ENCODE results near the gene SPATA9.
"Not testable (repeated sequence)": the region's sequence is repeated elsewhere in the genome, so short reads cannot be mapped to it uniquely, and the experiment has no call there.

Gene SPATA9

DNA sequence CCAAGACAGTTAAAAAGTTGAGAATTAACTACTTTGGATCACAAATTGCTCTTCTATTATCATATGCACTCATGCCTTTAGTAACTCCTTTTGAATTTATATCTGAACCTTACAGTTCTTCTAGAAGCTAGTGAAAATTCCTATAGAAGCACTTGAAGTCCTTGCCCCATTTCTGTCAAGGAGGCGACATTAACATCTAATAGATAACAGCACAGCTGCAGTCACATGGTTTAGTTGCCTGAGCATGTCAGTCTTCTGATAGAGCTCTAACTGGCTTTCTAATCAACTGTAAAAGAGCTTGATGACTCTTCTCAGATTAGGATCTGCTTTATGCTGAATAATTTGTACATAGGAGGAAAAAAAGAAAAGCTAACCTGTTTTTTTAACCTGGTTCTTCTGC, 27.2 kb downstream of the SPATA9 start:
- Mint-ChIP-seq H3K4me3 (no peak overlapping the region), H3K27ac (no peak overlapping the region), H3K4me1 (ENCODE audit: low read depth in 2 of 2) (no peaks in the 10 kb centered on the region), H3K9me3 (no peaks in the 10 kb centered on the region), H3K27me3 (no peaks in the 10 kb centered on the region), H3K36me3 (ENCODE audit: insufficient read depth) (peaks cover 3% of the 10 kb centered on the region)
- DNase-seq (no peak), ATAC-seq (replicated peaks) (no peak)

DNA sequence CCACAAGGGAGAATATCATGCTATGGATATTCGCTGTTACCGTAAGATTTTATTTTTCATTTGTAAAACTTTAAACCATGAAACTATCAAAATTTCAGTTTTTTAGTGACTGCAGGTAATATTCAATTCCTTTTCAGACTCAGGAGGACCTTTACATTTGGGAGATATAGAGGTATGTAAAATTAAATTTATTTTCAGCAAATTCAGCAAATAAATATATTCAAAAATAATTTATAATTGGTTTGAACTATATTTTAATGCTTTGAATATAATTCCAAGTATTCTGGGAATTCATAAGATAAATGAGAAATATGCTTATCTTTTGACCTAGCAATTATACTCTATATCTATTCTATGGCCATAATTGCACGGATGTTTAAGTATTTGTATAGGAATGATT, 28.6 kb downstream of the SPATA9 start:
- Mint-ChIP-seq H3K9me3 (no peaks in the 10 kb centered on the region), H3K27me3 (no peaks in the 10 kb centered on the region), H3K4me1 (ENCODE audit: low read depth in 2 of 2) (no peaks in the 10 kb centered on the region), H3K36me3 (ENCODE audit: insufficient read depth) (peaks cover 3% of the 10 kb centered on the region), H3K4me3 (no peak overlapping the region), H3K27ac (no peak overlapping the region)
- DNase-seq (no peak), ATAC-seq (replicated peaks) (no peak)

DNA sequence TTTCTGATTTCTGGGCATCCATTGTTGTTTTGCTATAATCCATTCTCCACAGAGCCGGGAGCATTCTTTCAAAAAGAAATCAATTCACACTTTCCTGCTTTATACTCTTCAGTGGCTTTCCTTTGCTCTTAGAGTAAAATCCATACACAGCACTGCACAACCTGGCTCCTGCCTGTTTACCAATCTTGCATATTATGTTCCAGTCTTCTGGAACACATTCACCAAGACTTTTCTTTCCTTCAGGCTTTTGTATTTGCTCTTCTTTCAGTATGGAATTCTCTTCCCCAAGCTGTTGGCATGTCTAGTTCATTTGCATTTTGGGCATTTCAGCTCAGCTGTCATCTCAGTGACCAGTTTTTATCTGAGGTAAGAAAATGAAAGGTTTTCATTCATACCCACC, 29.9 kb downstream of the SPATA9 start:
- Mint-ChIP-seq H3K27me3 (no peaks in the 10 kb centered on the region), H3K27ac (no peak overlapping the region), H3K36me3 (ENCODE audit: insufficient read depth) (peaks cover 3% of the 10 kb centered on the region), H3K4me3 (no peak overlapping the region), H3K9me3 (no peaks in the 10 kb centered on the region), H3K4me1 (ENCODE audit: low read depth in 2 of 2) (no peaks in the 10 kb centered on the region)
- ATAC-seq (replicated peaks): no peak
- no peak for DNase-seq

DNA sequence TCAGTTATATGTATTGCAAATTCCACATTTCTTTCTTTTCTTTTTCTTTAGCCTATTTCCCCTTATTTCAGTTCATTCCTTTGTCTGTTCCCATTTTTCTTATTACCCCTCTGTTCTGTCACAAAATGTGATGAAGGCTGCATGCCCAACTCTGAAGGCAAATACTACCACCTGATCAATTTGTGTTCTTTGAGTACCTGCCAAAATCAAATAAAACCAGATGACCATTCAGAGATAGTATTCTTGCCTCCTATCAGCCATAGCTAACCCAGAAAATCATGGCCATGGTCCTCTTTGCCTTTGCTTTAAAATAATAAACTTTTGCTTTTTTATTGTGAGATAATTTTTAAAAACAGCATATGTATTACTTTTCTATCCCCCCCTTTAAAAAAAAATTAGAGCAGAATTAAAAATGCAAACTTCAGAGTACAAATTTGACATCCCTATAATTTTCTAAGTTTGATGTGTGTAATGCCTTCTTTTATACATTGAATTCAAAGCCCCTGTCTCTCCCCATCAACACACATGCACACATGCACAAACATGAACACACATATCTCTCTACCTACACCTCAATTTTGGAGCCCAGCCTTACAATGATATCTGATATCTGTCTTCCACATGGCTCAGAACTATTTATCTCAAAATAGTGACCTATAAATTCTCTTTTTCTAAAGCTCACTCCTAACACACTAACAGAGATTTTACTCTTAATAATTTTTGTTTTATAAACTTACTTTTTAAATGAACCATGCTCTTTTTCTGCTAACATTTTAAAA, 32.8 kb downstream of the SPATA9 start:
- no peaks in the 10 kb centered on the region for H3K27me3 Mint-ChIP-seq
- peaks cover 3 to 4% of the 10 kb centered on the region in 2 donors for H3K4me1 Mint-ChIP-seq (ENCODE audit: low read depth in 2 of 2)
- DNase-seq (no peak), ATAC-seq (replicated peaks) (no peak)
- H3K4me3 Mint-ChIP-seq: no peak overlapping the region
- no peaks in the 10 kb centered on the region for H3K9me3 Mint-ChIP-seq
- H3K27ac Mint-ChIP-seq: no peak overlapping the region
- peaks cover 13% of the 10 kb centered on the region for H3K36me3 Mint-ChIP-seq (ENCODE audit: insufficient read depth)

DNA sequence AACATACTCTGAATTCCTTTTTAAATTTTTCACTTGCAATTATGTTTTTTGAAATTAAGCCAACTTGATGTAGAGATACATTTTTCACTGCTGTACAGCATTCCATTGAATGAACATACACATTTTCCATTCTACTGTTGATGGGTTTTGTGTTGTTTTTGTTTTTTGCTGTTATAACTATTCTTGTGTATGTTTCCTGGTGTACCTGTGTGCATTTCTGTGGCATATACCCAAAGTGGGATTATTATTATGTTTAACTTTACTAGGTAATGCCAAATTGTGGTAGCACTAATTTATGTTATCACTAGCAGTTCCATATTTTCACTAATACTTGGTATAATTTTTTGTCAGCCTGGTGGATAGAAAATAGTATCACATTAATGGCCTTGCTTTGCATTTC, 33.5 kb downstream of the SPATA9 start:
- Mint-ChIP-seq H3K27me3 (no peaks in the 10 kb centered on the region), H3K4me1 (ENCODE audit: low read depth in 2 of 2) (peaks cover 4 to 5% of the 10 kb centered on the region in 2 donors), H3K9me3 (no peaks in the 10 kb centered on the region), H3K4me3 (no peak overlapping the region), H3K36me3 (ENCODE audit: insufficient read depth) (peaks cover 13% of the 10 kb centered on the region), H3K27ac (no peak overlapping the region)
- ATAC-seq (replicated peaks): no peak
- no peak for DNase-seq

DNA sequence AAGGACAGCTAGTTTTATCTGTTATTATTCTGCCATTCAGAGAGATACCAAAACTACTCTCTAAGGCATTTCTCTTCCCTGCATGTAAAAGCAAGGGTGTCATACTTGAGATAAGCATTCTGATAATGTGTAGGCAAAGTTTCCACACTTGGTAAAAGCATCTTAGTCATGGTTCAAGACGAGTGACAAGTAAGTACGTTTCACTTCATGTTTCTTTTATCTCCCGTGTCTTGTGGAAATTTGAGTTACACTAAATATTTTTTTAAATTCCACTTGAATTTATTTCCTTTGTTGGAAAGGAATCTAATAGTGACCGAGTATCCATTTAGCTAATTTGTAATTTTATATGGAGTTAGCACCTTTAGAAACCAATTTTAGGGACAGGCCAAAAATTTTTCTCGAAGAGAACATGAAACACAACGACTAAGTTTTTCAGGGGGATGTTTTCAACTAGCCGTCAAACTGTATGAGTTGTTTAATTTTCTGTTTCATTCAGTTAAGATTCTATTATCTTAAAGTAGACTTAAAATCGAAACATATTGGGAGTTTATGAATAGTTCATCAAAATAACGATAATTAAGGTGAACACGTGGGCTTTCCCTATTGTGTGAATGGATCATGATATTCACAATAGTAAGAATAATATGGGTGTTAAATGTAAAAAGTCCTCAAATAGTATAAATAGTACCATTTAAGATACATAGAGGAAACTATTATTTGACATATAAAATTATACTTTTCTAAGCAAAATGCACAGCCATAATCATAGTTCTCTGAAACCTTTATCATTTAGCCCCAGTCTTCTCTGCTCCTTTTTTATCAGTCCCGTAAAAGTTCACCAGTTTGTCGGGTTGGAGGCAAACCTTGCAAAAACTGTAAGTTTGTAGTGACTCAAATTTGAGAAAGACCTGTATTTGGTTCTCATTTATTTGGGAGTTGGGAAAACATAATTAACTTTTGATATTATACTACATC, 34.6 kb downstream of the SPATA9 start:
- H3K4me1 Mint-ChIP-seq (ENCODE audit: low read depth in 2 of 2): peaks cover 4 to 8% of the 10 kb centered on the region in 2 donors

DNA sequence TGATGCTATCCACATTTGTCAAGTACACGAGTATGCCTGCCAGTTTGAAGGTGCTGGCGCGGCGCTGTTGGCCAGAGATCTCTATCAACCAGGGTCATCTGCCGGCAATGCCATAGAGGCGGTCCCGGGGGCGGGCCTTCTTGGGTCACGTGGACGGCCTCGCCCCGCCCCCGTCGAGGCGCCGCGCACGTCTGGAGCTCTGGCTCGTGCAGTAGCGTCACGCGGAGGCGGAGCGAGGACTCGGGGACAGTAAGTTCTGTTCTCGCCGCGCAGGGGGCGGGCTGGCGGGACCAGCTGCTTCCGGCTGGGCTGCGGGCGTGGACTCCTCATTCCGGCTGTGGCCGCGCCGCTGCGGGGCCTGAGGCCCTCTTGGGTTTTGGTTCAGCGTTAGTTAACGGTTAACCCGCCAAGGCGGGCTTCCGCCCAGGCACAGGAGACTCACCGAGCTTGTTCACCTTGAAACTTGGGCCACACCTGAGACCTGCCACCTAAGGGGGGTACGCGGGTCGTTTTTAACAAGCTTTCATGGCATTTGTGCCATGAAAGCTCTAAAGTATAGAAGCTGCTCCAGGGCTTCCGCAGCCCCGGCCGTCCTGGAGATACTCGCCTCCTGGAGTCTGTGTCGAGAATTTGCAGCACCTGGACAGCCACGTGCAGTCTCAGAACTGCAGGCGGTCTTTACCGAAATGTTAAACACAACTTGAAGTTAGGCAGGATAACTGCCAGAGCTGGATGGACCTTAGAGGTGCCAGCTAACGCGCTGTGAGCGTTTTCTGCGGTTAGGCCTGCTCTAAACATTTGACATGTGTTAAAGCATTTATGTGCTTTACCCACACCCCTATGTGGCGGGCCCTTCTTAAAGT, 36.0 kb downstream of the SPATA9 start, which contains the start of gene RFESD:
Gene RFESD, plus strand, starts transcription at position 209 of the 863 bp plus-strand sequence. CDS start 5,495 bp downstream, outside the sequence.
- Mint-ChIP-seq H3K9me3 (no peaks in the 10 kb centered on the region), H3K4me3 (peak within 1 kb of the TSS; percentile 80 to 85), H3K27me3 (no peaks in the 10 kb centered on the region), H3K4me1 (ENCODE audit: low read depth in 2 of 2) (peaks cover 4 to 8% of the 10 kb centered on the region in 2 donors), H3K36me3 (ENCODE audit: insufficient read depth) (peaks cover 10% of the 10 kb centered on the region), H3K27ac (peak within 1 kb of the TSS; percentile 90 to 92)
- ATAC-seq (replicated peaks) (peak; percentile 93), DNase-seq (peak; percentile 89 to 95 (median 95))

More for the DNA sequence above, 34.6 kb downstream of the SPATA9 start:
- no peak for DNase-seq
- Mint-ChIP-seq H3K27me3 (no peaks in the 10 kb centered on the region), H3K36me3 (ENCODE audit: insufficient read depth) (peaks cover 10% of the 10 kb centered on the region), H3K9me3 (no peaks in the 10 kb centered on the region), H3K27ac (peak overlapping the region in 1 of 2 donors; percentile 62), H3K4me3 (peak overlapping the region in 1 of 2 donors; percentile 80)
- ATAC-seq (replicated peaks): no peak

DNA sequence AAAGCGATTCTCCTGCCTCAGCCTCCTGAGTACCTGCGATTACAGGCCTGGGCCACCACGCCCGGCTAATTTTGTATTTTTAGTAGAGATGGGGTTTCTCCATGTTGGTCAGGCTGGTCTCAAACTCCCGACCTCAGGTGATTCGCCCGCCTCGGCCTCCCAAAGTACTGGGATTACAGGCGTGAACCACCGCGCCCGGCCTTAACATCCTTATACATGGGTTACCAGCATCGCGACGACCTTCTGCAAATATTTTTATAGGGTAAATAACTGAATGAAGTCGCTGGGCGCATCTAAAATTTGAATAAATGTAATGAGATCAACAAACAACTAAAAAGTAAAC, 36.6 kb downstream of the SPATA9 start:
- not testable (repeated sequence) for H3K4me1 Mint-ChIP-seq (ENCODE audit: low read depth in 2 of 2); DNase-seq; ATAC-seq (replicated peaks); H3K36me3 Mint-ChIP-seq (ENCODE audit: insufficient read depth); H3K27me3 Mint-ChIP-seq; H3K9me3 Mint-ChIP-seq
- H3K27ac Mint-ChIP-seq: peak overlapping the region; percentile 90 to 92
- H3K4me3 Mint-ChIP-seq: peak overlapping the region; percentile 80 to 85

DNA sequence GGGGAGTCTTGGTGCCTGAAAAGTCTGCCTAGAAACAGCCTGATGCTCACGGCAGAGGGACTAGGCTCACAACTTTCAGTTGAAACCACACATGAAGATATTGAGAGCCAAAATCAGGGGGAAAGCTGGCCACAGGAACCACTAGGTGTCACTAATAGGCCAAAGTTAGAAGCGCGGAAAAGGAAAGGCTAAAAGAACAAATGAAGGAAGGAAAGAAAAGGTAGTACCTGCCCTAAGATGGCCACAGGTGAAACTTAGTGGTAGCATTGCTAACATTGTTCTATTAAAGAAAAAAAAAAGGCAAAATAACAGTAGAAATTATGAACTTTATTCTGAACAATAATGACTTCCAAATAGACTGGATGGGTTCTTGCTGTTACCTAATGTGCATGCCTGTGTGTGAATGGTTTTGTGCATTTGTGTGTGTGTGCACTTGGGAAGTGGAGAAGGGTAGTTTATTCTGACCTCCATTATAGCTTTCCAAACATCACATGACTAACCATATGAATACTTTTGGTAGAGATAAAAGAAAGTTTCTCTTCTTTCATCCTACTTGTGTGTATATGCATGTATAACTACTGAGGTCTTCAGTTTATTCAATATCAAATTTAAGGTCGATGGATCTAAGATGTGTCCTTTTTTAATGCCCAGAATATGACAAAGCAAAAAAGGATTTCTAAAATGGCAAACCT, 38.3 kb downstream of the SPATA9 start:
- Mint-ChIP-seq H3K36me3 (ENCODE audit: insufficient read depth) (peaks cover 10% of the 10 kb centered on the region), H3K9me3 (no peaks in the 10 kb centered on the region), H3K27me3 (peaks cover 3% of the 10 kb centered on the region in 2 donors), H3K27ac (peak overlapping the region in 1 of 2 donors; percentile 21), H3K4me3 (no peak overlapping the region), H3K4me1 (ENCODE audit: low read depth in 2 of 2) (peaks cover 4 to 8% of the 10 kb centered on the region in 2 donors)
- peak; percentile 21 to 40 (median 38) for DNase-seq
- peak; percentile 9 for ATAC-seq (replicated peaks)

DNA sequence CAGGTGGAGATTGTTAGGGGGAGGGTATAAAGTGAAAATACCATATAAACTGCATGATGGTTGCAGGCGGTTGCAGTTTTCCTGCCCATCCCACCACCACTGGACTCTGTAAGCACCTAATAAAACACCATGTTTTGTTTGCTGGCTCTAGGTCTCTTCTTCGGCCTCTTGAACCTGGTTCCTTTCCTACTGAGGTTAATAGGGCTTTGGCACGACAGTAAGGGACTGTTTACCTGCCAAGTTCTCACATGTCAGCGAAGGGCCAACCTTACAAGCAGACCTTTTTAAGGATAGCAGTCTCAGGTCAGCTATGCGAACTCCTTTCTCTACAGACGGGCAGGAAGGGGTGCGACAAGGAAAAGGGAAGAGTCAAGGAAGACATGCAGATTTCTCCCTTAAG, 39.6 kb downstream of the SPATA9 start:
- peaks cover 15 to 16% of the 10 kb centered on the region in 2 donors for H3K27me3 Mint-ChIP-seq
- H3K27ac Mint-ChIP-seq: no peak overlapping the region
- H3K9me3 Mint-ChIP-seq: no peaks in the 10 kb centered on the region
- peaks cover 4 to 8% of the 10 kb centered on the region in 2 donors for H3K4me1 Mint-ChIP-seq (ENCODE audit: low read depth in 2 of 2)
- ATAC-seq (replicated peaks) (no peak), DNase-seq (no peak)
- H3K36me3 Mint-ChIP-seq (ENCODE audit: insufficient read depth): peaks cover 10% of the 10 kb centered on the region
- H3K4me3 Mint-ChIP-seq: no peak overlapping the region

DNA sequence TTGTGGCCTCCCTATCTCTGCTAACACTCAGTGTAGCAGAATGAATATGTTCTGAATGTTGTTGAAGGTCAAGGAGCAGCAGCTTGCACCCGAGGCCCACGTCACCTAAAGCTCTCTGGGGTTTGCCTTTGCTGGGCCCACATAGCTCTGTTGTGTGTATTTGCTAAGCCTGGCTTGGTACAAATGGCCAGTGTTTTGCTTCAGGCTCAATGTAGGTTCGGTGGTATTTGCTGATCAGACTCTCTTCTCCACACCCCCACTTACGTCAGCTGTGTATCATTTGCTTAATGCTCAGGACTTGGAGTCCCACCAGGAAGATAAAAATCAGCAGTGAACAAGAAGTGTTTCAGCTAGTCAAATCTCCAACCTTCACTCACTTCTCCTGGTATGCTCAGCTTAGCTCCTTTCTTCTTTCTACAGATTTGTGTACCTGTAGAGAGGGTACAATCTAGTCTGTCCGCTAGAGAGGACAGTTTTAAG, 41.0 kb downstream of the SPATA9 start:
- peaks cover 7% of the 10 kb centered on the region for H3K36me3 Mint-ChIP-seq (ENCODE audit: insufficient read depth)

DNA sequence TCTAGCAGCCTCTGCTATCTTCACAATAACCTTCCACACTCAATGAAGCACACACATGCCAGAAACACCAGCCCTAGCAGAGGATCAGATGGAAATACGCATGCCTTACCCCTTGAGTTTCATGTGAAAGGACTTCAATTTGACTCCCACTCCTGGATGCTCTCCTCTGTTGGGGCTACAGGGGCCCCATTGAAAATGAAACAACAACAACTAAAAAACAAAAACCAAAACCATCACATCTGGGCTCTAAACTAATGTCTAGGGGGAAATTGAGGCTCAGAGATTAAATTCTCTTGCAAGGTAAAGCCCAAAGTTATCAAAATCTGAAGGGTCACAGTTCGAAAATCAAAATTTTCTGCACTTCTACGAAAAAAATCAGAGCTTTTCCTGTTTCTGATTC, 44.2 kb downstream of the SPATA9 start:
- Mint-ChIP-seq H3K27me3 (peaks cover 24 to 27% of the 10 kb centered on the region in 2 donors), H3K4me1 (ENCODE audit: low read depth in 2 of 2) (no peaks in the 10 kb centered on the region), H3K9me3 (no peaks in the 10 kb centered on the region), H3K4me3 (no peak overlapping the region), H3K27ac (no peak overlapping the region), H3K36me3 (ENCODE audit: insufficient read depth) (no peaks in the 10 kb centered on the region)
- no peak for ATAC-seq (replicated peaks)
- DNase-seq: no peak

More for the DNA sequence above, 41.0 kb downstream of the SPATA9 start:
- no peak overlapping the region for H3K27ac Mint-ChIP-seq
- H3K4me3 Mint-ChIP-seq: no peak overlapping the region
- no peaks in the 10 kb centered on the region for H3K9me3 Mint-ChIP-seq
- peaks cover 4 to 8% of the 10 kb centered on the region in 2 donors for H3K4me1 Mint-ChIP-seq (ENCODE audit: low read depth in 2 of 2)
- no peak for ATAC-seq (replicated peaks)
- no peak for DNase-seq
- H3K27me3 Mint-ChIP-seq: peaks cover 19 to 22% of the 10 kb centered on the region in 2 donors
